UCSD-AML1 (cell line): ENCODE results near the gene FAM240A.

Source experiments
- DNase-seq: peaks from one replicate; lab custom pipeline; 2025; ENCODE audit not compliant: unreplicated experiment; lab: John Stamatoyannopoulos, UW

Gene FAM240A

GRCh38 chr3:46661776-46662766 lies 49.7 kb downstream of the FAM240A start:
- DNase-seq: no peak

- DNase-seq: no peak
Measured at GRCh38 chr3:46662771-46663551, 50.6 kb downstream of the FAM240A start.

GRCh38 chr3:46663591-46664135 lies 51.3 kb downstream of the FAM240A start:
- peak; percentile 40 for DNase-seq

- DNase-seq: no peak
Measured at GRCh38 chr3:46664188-46664970, 52.1 kb downstream of the FAM240A start.

GRCh38 chr3:46664971-46665762 lies 52.8 kb downstream of the FAM240A start:
- no peak for DNase-seq

GRCh38 chr3:46665763-46666452 lies 53.6 kb downstream of the FAM240A start:
- no peak for DNase-seq

- DNase-seq: no peak
Measured at GRCh38 chr3:46666453-46666845, 54.1 kb downstream of the FAM240A start.

GRCh38 chr3:46667061-46667621 lies 54.8 kb downstream of the FAM240A start:
- DNase-seq: no peak

- no peak for DNase-seq
Measured at GRCh38 chr3:46667657-46668056, 55.3 kb downstream of the FAM240A start.

GRCh38 chr3:46668116-46668515 lies 55.8 kb downstream of the FAM240A start:
- no peak for DNase-seq

- no peak for DNase-seq
Measured at GRCh38 chr3:46668591-46668990, 56.3 kb downstream of the FAM240A start.

- DNase-seq: no peak
Measured at GRCh38 chr3:46669191-46669999, 57.1 kb downstream of the FAM240A start.

- DNase-seq: no peak
Measured at GRCh38 chr3:46670000-46670890, 57.9 kb downstream of the FAM240A start.

GRCh38 chr3:46670891-46671427 lies 58.6 kb downstream of the FAM240A start:
- no peak for DNase-seq

GRCh38 chr3:46671541-46672348 lies 59.4 kb downstream of the FAM240A start:
- DNase-seq: no peak

GRCh38 chr3:46672349-46672695 lies 60.0 kb downstream of the FAM240A start:
- DNase-seq: no peak
